ENCODE data around the gene BMPR1A. TPM values are rescaled to one million over a fixed set of nuclear protein-coding genes. Genes with fewer than 3 reads are reported as not detected.
A peak's percentile ranks its signal among the peaks of the same experiment; 100 is the strongest.

Gene BMPR1A
- total and polyA plus RNA-seq, 2 of the 13 experiments (the other 11 are each of a cell fraction or from before 2014, with no cell fraction given), result 17.8 to 44.2 TPM

- TF ChIP-seq FOSL2 (CRISPR knock-in tag; IDR thresholded peaks at IDR 0.05), result no peak
- TF ChIP-seq ZNF652 (CRISPR knock-in tag; IDR thresholded peaks at IDR 0.05; ENCODE audit: borderline replicate concordance, low read depth), result no peak
- no peak for TF ChIP-seq RFXANK (CRISPR knock-in tag; IDR thresholded peaks at IDR 0.05)
- TF ChIP-seq ZNF781 (CRISPR knock-in tag; IDR thresholded peaks at IDR 0.05; ENCODE audit: borderline replicate concordance, not compliant biosample characterization), result no peak
- TF ChIP-seq NKX3-1 (CRISPR knock-in tag; IDR thresholded peaks at IDR 0.05), result no peak
- no peak for TF ChIP-seq TCF12 (IDR thresholded peaks at IDR 0.05)
- no peak for TF ChIP-seq TCF12 (CRISPR knock-in tag; IDR thresholded peaks at IDR 0.05)
- no peak for TF ChIP-seq PLSCR1 (CRISPR knock-in tag; IDR thresholded peaks at IDR 0.05; ENCODE audit: borderline replicate concordance)
- no peak for TF ChIP-seq RXRB (CRISPR knock-in tag; IDR thresholded peaks at IDR 0.05; ENCODE audit: borderline replicate concordance)
- no peak for TF ChIP-seq PLRG1 (conservative IDR thresholded peaks at IDR 0.05)
- TF ChIP-seq GTF3A (CRISPR knock-in tag; conservative IDR thresholded peaks at IDR 0.05), result no peak
- 0 out of 2 replicates have a peak, but pooled peaks have one; percentile 30 for TF ChIP-seq HNRNPL (IDR thresholded peaks at IDR 0.05; ENCODE audit: low read depth, low read length)
- no peak for TF ChIP-seq KIAA2018 (CRISPR knock-in tag; IDR thresholded peaks at IDR 0.05; ENCODE audit: borderline replicate concordance)
- TF ChIP-seq RBFOX2 (IDR thresholded peaks at IDR 0.05; ENCODE audit: low read depth, low read length), result peak; percentile 66
- no peak for TF ChIP-seq ZNF230 (CRISPR knock-in tag; IDR thresholded peaks at IDR 0.05)
- no peak for TF ChIP-seq ZNF782 (CRISPR knock-in tag; IDR thresholded peaks at IDR 0.05; ENCODE audit: borderline replicate concordance)
Measured at GRCh38 chr10:86756511-86757112, at the start of gene BMPR1A (continued).

Measured in HepG2 (cell line).